ENCODE data around the gene FOXO1. TPM values are rescaled to one million over a fixed set of nuclear protein-coding genes. Genes with fewer than 3 reads are reported as not detected.

FOXO1 gene
- total RNA-seq, 1 donor from 2014 or later: 7.6 TPM

GRCh38 chr13:40651866-40652587 is 14.4 kb downstream of the FOXO1 start:
- Histone ChIP-seq H3K27me3 (ENCODE audit: control insufficient read depth, insufficient read depth, low read length) (no peaks in the 10 kb centered on the region), H3K4me3 (ENCODE audit: low read depth, low read length) (no peak overlapping the region), H3K36me3 (ENCODE audit: control insufficient read depth, insufficient read depth, low read length) (no peaks in the 10 kb centered on the region)
- no peak for TF ChIP-seq CTCF (IDR thresholded peaks at IDR 0.05; ENCODE audit: insufficient read depth, low read length, severe bottlenecking)
- FAIRE-seq (no peak), DNase-seq (ENCODE audit: low read depth) (no peak)

GRCh38 chr13:40648841-40649240 is 17.6 kb downstream of the FOXO1 start:
- H3K27me3 ChIP-seq (ENCODE audit: control insufficient read depth, insufficient read depth, low read length): no peaks in the 10 kb centered on the region
- no peak for FAIRE-seq

GRCh38 chr13:40648040-40648439 is 18.4 kb downstream of the FOXO1 start:
- Histone ChIP-seq H3K36me3 (ENCODE audit: control insufficient read depth, insufficient read depth, low read length) (no peaks in the 10 kb centered on the region), H3K4me3 (ENCODE audit: low read depth, low read length) (no peak overlapping the region), H3K27me3 (ENCODE audit: control insufficient read depth, insufficient read depth, low read length) (no peaks in the 10 kb centered on the region)
- FAIRE-seq: no peak
- TF ChIP-seq CTCF (IDR thresholded peaks at IDR 0.05; ENCODE audit: insufficient read depth, low read length, severe bottlenecking): no peak
- no peak for DNase-seq (ENCODE audit: low read depth)

More at GRCh38 chr13:40648841-40649240, 17.6 kb downstream of the FOXO1 start:
- Histone ChIP-seq H3K36me3 (ENCODE audit: control insufficient read depth, insufficient read depth, low read length) (no peaks in the 10 kb centered on the region), H3K4me3 (ENCODE audit: low read depth, low read length) (no peak overlapping the region)
- TF ChIP-seq CTCF (IDR thresholded peaks at IDR 0.05; ENCODE audit: insufficient read depth, low read length, severe bottlenecking): no peak
- peak; percentile 40 for DNase-seq (ENCODE audit: low read depth)

- Histone ChIP-seq H3K36me3 (ENCODE audit: control insufficient read depth, insufficient read depth, low read length) (no peaks in the 10 kb centered on the region), H3K27me3 (ENCODE audit: control insufficient read depth, insufficient read depth, low read length) (no peaks in the 10 kb centered on the region), H3K4me3 (ENCODE audit: low read depth, low read length) (no peak overlapping the region)
- DNase-seq (ENCODE audit: low read depth): peak; percentile 82
- TF ChIP-seq CTCF (IDR thresholded peaks at IDR 0.05; ENCODE audit: insufficient read depth, low read length, severe bottlenecking): no peak
- no peak for FAIRE-seq
Measured at GRCh38 chr13:40644838-40645604, 21.4 kb downstream of the FOXO1 start.

- no peak for TF ChIP-seq CTCF (IDR thresholded peaks at IDR 0.05; ENCODE audit: insufficient read depth, low read length, severe bottlenecking)
- Histone ChIP-seq H3K27me3 (ENCODE audit: control insufficient read depth, insufficient read depth, low read length) (no peaks in the 10 kb centered on the region), H3K36me3 (ENCODE audit: control insufficient read depth, insufficient read depth, low read length) (peaks cover 3% of the 10 kb centered on the region), H3K4me3 (ENCODE audit: low read depth, low read length) (no peak overlapping the region)
- peak; percentile 52 for DNase-seq (ENCODE audit: low read depth)
- no peak for FAIRE-seq
Measured at GRCh38 chr13:40640845-40641458, 25.5 kb downstream of the FOXO1 start.

Data from bronchial epithelial cell (primary cell).